HT1080 (cell line): ENCODE results near the gene MRPL52. TPM values are rescaled to one million over a fixed set of nuclear protein-coding genes. Genes with fewer than 3 reads are reported as not detected.
"Not testable (repeated sequence)": the region's sequence is repeated elsewhere in the genome, so short reads cannot be mapped to it uniquely, and the experiment has no call there.

Experiments used
- DNase-seq: peaks from one replicate; pipeline ENCODE4 v3.0.0-alpha.2; 2015; ENCODE audit warnings: low read depth
- total RNA-seq: library from RNA; depleted of rRNA; stranded (reverse); fragments of >200 nt; shearing (Covaris generic); gene quantifications from 2 replicates; pipeline ENCODE4 v1.2.3, GENCODE V29; 2014

The MRPL52 gene
- total RNA-seq, 1 experiment from 2014 or later: 106 TPM

- DNase-seq: no peak
These were observed 22.9 kb downstream of the MRPL52 start for GRCh38 chr14:22852599-22852939.

- DNase-seq: peak; percentile 92
These were observed 23.5 kb downstream of the MRPL52 start for GRCh38 chr14:22852940-22853767.

DNA sequence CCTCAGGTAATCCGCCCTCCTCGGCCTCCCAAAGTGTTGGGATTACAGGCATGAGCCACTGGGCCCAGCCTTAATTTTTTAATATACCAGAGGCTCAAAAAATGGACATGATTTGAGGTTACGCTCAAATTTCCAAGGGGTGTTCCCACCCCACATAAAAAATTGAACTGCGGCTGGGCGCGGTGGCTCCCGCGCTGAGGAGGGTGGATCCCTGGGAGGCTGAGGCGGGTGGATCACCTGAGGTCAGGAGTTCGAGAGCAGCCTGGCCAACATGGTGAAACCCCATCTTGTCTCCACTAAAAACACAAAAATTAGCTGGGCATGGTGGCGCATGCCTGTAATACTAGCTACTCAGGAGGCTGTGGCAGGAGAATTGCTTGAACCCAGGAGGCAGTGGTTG lies 24.6 kb downstream of the MRPL52 start:
- not testable (repeated sequence) for DNase-seq

DNA sequence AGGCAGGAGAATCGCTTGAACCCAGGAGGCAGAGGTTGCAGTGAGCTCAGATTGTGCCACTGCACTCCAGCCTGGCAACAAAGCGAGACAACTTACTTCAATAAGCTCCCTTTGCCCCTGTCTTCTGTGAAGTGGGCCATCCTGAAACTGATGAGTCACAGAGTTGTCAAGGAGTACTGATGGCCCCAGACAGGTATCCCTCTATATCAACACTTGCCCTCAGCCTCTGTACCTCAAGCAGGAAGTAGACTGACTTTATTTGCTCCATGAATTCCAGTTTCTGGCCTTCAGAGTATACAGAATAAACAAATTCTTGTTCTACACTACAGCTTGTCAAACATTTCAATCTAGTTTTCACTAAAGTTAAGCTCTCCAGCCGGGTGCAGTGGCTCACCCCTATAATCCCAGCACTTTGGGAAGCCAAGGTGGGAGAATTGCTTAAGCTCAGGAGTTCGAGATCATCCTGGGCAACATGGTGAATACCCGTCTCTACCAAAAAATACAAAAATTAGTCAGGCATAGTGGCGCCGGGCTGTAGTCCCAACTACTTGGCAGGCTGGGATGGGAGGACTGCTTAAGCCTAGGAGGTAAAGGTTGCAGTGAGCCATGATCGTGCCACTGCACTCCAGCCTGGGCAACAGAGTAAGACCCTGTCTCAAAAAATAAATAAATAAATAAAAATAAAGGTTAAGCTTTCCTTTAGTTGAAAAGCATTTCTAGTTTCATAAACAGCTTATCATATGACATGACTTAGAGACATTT lies 25.5 kb downstream of the MRPL52 start:
- DNase-seq: no peak

DNA sequence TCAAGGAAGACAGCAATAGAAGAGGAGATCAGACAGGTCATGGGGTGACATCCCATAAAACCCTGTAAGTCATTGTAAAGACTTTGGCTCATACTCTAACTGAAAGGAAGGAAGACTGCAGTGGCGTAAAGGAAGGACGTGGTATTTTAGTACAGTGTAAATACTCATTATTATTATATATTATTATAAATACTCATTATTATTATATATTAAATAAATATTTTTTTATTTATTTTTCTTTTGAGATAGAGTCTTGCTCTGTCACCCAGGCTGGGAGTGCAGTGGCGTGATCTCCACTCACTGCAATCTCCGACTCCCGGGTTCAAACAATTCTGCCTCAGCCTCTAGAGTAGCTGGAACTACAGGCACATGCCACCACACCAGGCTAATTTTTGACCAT lies 26.7 kb downstream of the MRPL52 start:
- no peak for DNase-seq

GRCh38 chr14:22860377-22860776 lies 30.7 kb downstream of the MRPL52 start:
- DNase-seq: not testable (repeated sequence)

GRCh38 chr14:22861651-22862050 lies 32.0 kb downstream of the MRPL52 start:
- DNase-seq: no peak

- no peak for DNase-seq
These were observed 35.3 kb downstream of the MRPL52 start for GRCh38 chr14:22864979-22865378.

- no peak for DNase-seq
These were observed 36.0 kb downstream of the MRPL52 start for GRCh38 chr14:22865424-22866405.

DNA sequence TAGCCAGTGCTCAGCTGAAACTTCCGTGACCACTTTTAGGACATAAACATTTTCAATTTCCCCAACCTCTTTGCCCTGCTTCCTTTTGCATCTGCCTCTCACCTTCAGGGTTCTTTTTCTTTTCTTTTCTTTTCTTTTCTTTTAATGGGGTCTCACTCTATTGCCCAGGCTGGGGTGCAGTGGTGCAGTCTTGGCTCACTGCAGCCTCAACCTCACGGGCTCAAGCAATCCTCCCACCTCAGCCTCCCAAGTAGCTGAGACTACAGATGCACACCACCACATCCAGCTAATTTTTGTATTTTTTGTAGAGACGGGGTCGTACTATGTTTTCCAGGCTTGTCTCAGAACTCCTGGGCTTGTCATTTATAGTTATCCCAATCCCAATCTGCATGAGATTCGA lies 37.2 kb downstream of the MRPL52 start:
- DNase-seq: no peak

DNA sequence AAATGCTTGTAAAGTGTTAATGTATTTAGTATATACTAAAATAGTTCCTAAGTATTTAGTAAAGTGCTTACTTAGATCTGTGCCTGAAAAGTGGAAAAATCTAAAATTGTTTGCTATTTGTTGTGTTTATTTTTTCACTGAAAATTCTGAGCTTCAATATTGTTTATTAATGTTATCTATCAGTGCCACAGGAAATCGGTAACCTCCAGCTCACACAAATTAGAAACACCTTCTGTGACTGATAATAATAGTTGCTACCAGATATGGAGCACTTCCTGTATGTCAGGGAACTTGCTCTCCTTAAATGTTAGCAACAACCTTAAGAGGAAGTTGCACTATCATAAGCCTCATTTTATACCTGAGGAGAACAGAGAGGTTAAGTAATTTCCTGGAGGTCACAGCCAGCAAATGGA lies 41.1 kb downstream of the MRPL52 start:
- DNase-seq: no peak

DNA sequence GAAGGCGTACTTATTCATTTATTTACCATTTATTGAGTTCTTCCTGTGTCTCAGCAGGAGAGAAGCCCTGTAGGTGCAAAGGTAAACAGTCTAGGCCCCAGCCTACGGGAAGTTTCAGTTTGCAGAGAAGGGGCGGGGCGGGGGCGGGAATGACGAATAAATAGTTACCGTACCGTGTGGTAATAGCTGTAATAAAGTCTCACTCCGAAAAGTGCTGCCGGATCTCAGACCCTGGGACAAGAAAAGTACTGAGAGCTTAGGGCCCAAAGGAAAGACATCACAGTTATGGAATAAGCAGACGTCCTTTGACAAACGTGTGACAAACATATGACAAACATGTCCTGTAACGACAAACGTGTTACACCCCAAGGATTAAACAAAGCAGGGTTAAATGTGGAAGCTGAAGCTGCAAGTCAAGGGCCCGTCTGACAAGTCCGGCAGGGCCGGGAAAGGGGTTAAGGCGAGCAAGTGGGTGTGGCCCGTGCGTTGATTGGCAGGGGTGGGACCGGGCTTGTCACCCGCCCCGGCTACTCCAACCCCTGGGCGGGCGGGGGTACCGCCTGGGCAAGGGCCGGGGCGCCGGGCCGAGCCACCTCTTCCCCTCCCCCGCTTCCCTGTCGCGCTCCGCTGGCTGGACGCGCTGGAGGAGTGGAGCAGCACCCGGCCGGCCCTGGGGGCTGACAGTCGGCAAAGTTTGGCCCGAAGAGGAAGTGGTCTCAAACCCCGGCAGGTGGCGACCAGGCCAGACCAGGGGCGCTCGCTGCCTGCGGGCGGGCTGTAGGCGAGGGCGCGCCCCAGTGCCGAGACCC lies 41.7 kb downstream of the MRPL52 start, which contains the start of gene LRP10:
TSS of gene LRP10 (plus strand) at position 517 of the 809 bp plus-strand sequence. CDS start 564 bp downstream, outside the sequence.
- DNase-seq: peak; percentile 90

GRCh38 chr14:22872033-22872832 lies 42.5 kb downstream of the MRPL52 start:
- peak; percentile 84 for DNase-seq

- no peak for DNase-seq
These were observed 43.3 kb downstream of the MRPL52 start for GRCh38 chr14:22872833-22873520.

GRCh38 chr14:22875003-22875747 lies 45.5 kb downstream of the MRPL52 start:
- no peak for DNase-seq

GRCh38 chr14:22875748-22876319 lies 46.1 kb downstream of the MRPL52 start:
- no peak for DNase-seq

- no peak for DNase-seq
These were observed 47.4 kb downstream of the MRPL52 start for GRCh38 chr14:22877000-22877501.
